HAP-1 (cell line): ENCODE data around the gene NSDHL.
"Not testable (repeated sequence)": the region's sequence is repeated elsewhere in the genome, so short reads cannot be mapped to it uniquely, and the experiment has no call there.

Experiments used
- DNase-seq, 2 experiments: peaks; one replicate each; pipeline ENCODE4 v3.0.0-alpha.2; 2016 to 2020; ENCODE audit warnings: low spot score in 2 of 2
- H3K27me3 ChIP-seq: fragments of 250-450 bp; sonication (Bioruptor Pico); 2 replicates; pipeline ENCODE4 v1.5.1; 2020; ENCODE audit warnings: low read depth, mild to moderate bottlenecking, moderate library complexity
- H3K36me3 ChIP-seq: fragments of 250-450 bp; sonication (Bioruptor Pico); replicated peaks from 2 replicates; pipeline ENCODE4 v1.5.1; 2020; ENCODE audit warnings: mild to moderate bottlenecking
- H3K4me1 ChIP-seq: fragments of 250-450 bp; sonication (Bioruptor Pico); 2 replicates; pipeline ENCODE4 v1.5.1; 2020; ENCODE audit warnings: mild to moderate bottlenecking
- H3K4me3 ChIP-seq: fragments of 250-450 bp; sonication (Bioruptor Pico); 2 replicates; pipeline ENCODE4 v1.5.1; 2020; ENCODE audit warnings: mild to moderate bottlenecking, moderate library complexity
- H3K9me3 ChIP-seq: fragments of 250-450 bp; sonication (Bioruptor Pico); 2 replicates; pipeline ENCODE4 v1.5.1; 2020; ENCODE audit warnings: mild to moderate bottlenecking, moderate library complexity
- in situ Hi-C: fragments of 300-500 bp; cut with MboI; formaldehyde crosslinking; loops from 3 replicates; pipeline ENCODE4 v1.14.3; 2020; ENCODE audit warnings: low sequenced_read_pairs, inconsistent platforms, mixed read lengths

Gene NSDHL

GRCh38 chrX:152900937-152901445 is 70.1 kb downstream of the NSDHL start:
- H3K4me3 ChIP-seq: no peak overlapping the region
- peaks cover 3% of the 10 kb centered on the region; the same call in 1 of the 2 replicates for H3K4me1 ChIP-seq
- H3K27me3 ChIP-seq: no peaks in the 10 kb centered on the region
- DNase-seq: no peak
- no peaks in the 10 kb centered on the region for H3K9me3 ChIP-seq
- in situ Hi-C loops: no loop called here
- H3K36me3 ChIP-seq: no peaks in the 10 kb centered on the region

DNA sequence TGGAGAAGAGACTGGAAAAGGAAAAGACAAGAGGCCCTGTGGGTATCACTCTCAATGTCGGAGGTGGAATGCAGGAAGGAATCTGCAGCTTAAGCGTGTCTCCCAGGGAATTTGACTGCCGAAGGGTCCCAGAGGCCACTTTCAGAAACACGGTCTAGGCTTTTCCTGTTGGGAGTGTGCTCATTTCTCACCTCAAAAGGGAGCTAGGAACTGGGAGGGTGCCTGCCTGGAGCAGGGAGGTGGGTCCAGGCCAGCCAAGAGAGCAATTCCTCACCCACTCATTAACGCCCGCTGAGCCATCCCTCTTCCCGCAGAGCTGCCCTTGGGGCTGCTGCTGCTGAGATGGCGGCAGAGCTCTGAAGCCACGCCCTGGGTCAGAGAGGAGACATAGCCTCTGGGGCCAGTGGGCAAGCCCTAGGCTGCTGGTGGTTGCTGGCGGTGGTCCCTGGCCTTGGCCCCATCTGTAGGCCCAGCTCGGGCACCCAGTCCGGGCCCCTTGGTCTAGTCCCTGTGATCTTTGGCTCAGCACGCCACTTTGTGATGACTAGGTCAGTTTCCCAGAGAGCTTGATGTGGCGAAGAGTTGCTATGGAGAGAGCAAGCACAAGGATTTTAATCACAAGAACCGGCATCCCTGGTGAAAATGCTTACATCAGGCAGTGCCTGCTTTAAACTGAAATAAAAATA is 71.1 kb downstream of the NSDHL start:
- Histone ChIP-seq H3K9me3 (no peaks in the 10 kb centered on the region), H3K36me3 (no peaks in the 10 kb centered on the region), H3K27me3 (no peaks in the 10 kb centered on the region), H3K4me1 (peaks cover 3% of the 10 kb centered on the region; the same call in 1 of the 2 replicates), H3K4me3 (no peak overlapping the region)
- DNase-seq: no peak
- in situ Hi-C loops: no loop called here

DNA sequence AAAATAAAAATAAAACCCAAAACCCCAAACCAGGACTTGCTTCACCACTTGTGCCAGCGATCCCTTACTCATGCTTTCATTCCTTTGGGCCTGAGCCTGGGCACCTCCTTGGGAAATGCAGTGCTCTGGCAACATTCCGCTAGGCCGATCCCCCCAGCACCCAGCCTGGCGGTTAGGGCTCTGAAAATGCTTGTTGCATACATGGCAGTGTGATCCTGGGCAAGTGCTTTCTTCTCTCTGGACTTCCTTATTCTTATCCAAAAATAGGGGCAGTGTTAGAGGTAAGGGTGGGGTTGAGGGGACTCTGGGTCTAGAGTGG is 71.6 kb downstream of the NSDHL start:
- no peaks in the 10 kb centered on the region for H3K36me3 ChIP-seq
- H3K4me3 ChIP-seq: no peak overlapping the region
- in situ Hi-C loops: no loop called here
- no peaks in the 10 kb centered on the region for H3K27me3 ChIP-seq
- no peaks in the 10 kb centered on the region for H3K9me3 ChIP-seq
- no peak for DNase-seq
- peaks cover 3% of the 10 kb centered on the region; the same call in 1 of the 2 replicates for H3K4me1 ChIP-seq

GRCh38 chrX:152903589-152903988 is 72.7 kb downstream of the NSDHL start:
- Histone ChIP-seq H3K4me1 (peaks cover 3% of the 10 kb centered on the region; the same call in 1 of the 2 replicates), H3K9me3 (no peaks in the 10 kb centered on the region), H3K4me3 (no peak overlapping the region), H3K36me3 (no peaks in the 10 kb centered on the region), H3K27me3 (no peaks in the 10 kb centered on the region)
- in situ Hi-C loops: no loop called here
- no peak for DNase-seq

DNA sequence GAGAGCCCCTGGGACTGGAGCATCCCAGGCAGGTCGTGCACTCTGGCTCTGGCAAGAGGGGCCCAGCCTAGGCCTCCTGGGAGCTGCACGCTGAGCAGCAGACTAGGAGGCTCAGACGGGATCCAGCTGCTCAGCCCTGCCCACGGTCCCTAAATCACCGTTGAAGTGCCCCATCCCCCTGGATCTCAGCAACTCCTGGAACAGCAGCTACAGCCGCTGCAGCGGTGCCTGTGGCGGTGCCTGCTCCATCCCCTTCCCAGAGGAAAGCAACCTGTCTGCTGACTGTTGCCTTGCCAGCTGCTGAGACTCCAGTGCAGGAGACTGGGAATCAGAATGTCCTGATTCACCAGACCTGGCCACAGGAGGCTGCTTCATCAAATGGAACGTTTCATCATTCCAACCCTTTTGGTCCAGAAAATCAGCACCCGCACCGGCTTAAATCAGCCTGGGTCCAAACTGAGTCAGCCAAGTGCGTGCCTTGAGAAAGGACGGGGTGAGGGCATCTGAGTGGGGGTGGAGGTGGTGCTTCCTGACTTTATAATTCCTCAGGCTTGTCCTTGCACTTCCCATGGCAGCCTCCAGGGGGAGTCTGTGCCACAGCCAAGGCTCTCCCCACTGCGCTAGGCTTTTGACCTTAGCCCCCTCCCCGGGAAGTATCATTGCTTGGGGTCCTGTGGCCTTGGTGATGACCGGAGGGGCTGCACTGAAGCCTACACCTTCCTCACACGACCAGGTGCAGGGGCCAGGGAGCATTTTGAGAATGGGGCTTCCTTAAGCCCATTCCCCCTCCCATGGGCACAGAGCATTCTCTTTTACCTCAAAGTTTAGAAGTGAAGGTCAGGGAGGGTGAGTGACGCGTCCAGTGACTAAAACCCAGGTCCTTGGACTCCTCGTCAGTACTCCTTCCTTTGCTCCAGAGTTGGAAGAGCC is 73.6 kb downstream of the NSDHL start:
- Histone ChIP-seq H3K36me3 (no peaks in the 10 kb centered on the region), H3K4me1 (peaks cover 3% of the 10 kb centered on the region; the same call in 1 of the 2 replicates), H3K4me3 (no peak overlapping the region), H3K9me3 (no peaks in the 10 kb centered on the region), H3K27me3 (no peaks in the 10 kb centered on the region)
- in situ Hi-C loops: no loop called here
- DNase-seq: peak; percentile 55 to 80

GRCh38 chrX:152905081-152905420 is 74.2 kb downstream of the NSDHL start:
- Histone ChIP-seq H3K4me3 (no peak overlapping the region), H3K27me3 (no peaks in the 10 kb centered on the region), H3K9me3 (no peaks in the 10 kb centered on the region), H3K4me1 (peaks cover 3% of the 10 kb centered on the region; the same call in 1 of the 2 replicates), H3K36me3 (no peaks in the 10 kb centered on the region)
- in situ Hi-C loops: no loop called here
- DNase-seq: no peak

DNA sequence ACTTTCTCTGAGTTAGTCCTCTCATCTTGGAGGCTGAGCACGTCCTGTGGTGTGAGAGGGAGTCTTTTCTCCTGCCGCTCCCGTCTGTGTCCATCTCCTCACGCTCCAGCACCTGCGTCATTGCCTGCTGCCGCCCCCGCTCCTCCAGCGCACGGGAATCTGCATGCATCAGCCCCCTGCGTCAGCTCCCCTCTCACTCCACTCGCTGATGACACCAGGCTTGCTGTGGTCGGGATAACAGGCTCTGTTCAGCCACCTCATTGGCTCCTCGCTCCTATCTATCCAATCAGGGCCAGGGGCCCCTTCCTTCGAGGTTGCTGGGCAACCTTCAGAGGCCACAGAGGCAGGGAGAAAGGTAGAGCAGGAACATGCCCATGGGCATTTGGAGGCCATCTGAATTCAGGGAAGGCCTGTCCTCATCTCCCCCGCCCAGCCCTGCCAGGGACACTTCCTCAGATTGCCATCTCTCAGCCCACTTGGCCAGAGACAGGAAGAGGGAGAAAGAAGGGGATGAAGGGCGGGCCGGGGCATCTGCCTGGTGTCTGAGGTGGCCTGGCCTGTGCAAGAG is 76.3 kb downstream of the NSDHL start:
- Histone ChIP-seq H3K9me3 (no peaks in the 10 kb centered on the region), H3K4me3 (no peak overlapping the region), H3K4me1 (peaks cover 3% of the 10 kb centered on the region; the same call in 1 of the 2 replicates), H3K36me3 (no peaks in the 10 kb centered on the region), H3K27me3 (no peaks in the 10 kb centered on the region)
- in situ Hi-C loops: no loop called here
- no peak for DNase-seq

DNA sequence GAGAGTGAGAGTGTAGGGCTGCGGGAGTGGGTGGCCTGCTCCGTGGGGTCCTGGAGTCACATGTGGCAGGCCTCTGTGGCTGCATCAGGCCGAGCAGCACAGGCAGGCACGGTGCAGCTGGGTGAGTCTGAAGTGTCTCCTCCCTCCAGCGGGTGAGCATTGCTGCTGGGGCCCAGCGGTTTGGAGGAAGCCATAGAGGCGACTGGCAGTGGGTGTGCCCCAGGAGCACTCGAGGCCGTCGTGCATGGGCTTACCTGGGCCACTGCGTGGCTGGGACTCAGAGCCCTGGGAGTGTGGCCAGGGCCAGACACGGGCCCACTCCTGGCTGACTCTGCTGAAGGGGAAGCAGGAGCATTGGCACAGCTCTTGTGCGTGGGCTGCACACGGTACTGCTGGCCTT is 77.6 kb downstream of the NSDHL start:
- Histone ChIP-seq H3K36me3 (no peaks in the 10 kb centered on the region), H3K4me3 (no peak overlapping the region), H3K9me3 (no peaks in the 10 kb centered on the region), H3K4me1 (peaks cover 3% of the 10 kb centered on the region; the same call in 1 of the 2 replicates), H3K27me3 (no peaks in the 10 kb centered on the region)
- no peak for DNase-seq
- in situ Hi-C loops: no loop called here

DNA sequence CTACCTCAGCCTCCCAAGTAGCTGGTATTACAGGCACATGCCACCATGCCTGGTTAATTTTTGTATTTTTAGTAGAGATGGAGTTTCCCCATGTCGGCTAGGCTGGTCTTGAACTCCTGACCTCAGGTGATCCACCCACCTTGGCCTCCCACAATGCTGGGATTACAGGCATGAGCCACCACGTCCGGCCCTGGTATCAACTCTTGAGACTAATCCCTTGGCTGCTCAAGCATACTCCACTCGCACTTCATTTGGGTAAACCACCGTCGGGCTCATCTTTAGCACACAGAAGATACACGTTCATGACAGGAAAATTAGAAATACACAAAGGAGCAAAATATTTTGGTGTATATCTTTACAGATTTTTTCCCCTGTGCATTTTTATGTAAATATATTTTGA is 79.2 kb downstream of the NSDHL start:
- H3K27me3 ChIP-seq, H3K36me3 ChIP-seq, in situ Hi-C loops, H3K4me3 ChIP-seq, DNase-seq, H3K9me3 ChIP-seq, H3K4me1 ChIP-seq: not testable (repeated sequence)

DNA sequence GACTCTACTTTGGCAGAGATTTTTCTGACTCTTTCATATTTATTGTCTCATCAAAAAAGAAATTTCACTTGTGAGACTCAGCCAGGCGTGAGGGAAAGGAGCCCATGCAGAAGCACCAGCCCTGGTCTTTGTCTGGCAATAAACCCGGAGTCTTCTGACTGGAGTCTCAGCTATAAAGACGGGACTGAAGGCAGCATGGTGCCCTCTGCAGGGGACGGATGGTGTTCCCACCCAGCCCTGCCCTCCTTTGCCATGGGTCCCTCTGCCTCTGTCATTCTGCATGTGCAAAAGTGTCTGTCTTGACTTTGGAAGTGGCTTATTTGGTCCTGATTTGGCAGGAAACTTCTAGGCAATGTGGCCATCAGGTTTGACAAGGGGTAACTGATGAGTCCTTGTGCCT is 81.2 kb downstream of the NSDHL start:
- Histone ChIP-seq H3K27me3 (no peaks in the 10 kb centered on the region), H3K9me3 (no peaks in the 10 kb centered on the region), H3K36me3 (no peaks in the 10 kb centered on the region), H3K4me3 (no peak overlapping the region), H3K4me1 (no peaks in the 10 kb centered on the region)
- in situ Hi-C loops: no loop called here
- DNase-seq: no peak

GRCh38 chrX:152912641-152913040 is 81.8 kb downstream of the NSDHL start:
- no peak for DNase-seq
- Histone ChIP-seq H3K4me1 (no peaks in the 10 kb centered on the region), H3K4me3 (no peak overlapping the region), H3K9me3 (no peaks in the 10 kb centered on the region), H3K36me3 (no peaks in the 10 kb centered on the region), H3K27me3 (no peaks in the 10 kb centered on the region)
- in situ Hi-C loops: no loop called here

DNA sequence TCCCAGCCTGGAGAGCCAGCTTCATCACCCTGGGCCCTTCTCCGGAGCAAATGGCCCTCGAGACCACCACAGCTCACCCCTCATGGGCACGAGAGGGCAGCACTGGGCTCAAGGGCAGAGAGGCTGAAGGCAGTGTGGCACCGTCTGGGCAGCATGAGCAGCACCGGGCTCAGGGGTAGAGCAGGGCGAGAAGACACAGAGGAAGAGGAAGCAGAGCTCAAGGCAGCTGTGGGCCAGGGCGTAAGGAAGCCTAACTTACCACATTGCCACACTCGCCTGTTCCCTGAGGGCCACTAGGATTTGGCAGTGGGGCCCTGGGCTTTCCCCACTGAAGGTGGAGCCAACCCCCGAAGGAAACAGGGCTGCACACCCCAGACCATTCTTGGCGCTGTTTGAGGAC is 82.5 kb downstream of the NSDHL start:
- no peaks in the 10 kb centered on the region for H3K4me1 ChIP-seq

GRCh38 chrX:152913910-152914309 is 83.0 kb downstream of the NSDHL start:
- no peaks in the 10 kb centered on the region for H3K27me3 ChIP-seq
- in situ Hi-C loops: no loop called here
- DNase-seq: no peak
- H3K9me3 ChIP-seq: no peaks in the 10 kb centered on the region
- no peaks in the 10 kb centered on the region for H3K4me1 ChIP-seq
- H3K36me3 ChIP-seq: no peaks in the 10 kb centered on the region
- H3K4me3 ChIP-seq: no peak overlapping the region

More for the DNA sequence above, 82.5 kb downstream of the NSDHL start:
- Histone ChIP-seq H3K27me3 (no peaks in the 10 kb centered on the region), H3K9me3 (no peaks in the 10 kb centered on the region), H3K36me3 (no peaks in the 10 kb centered on the region), H3K4me3 (no peak overlapping the region)
- in situ Hi-C loops: no loop called here
- no peak for DNase-seq
